H9 (cell line): ENCODE measurements around the gene COX10. TPM values are rescaled to one million over a fixed set of nuclear protein-coding genes. Genes with fewer than 3 reads are reported as not detected.

ENCODE experiments used
- DNase-seq: peaks from one replicate; pipeline ENCODE4 v3.0.0-alpha.2; 2017
- H2AFZ ChIP-seq: one replicate; pipeline ENCODE4 v1.6.1; 2013; ENCODE audit warnings: mild to moderate bottlenecking, low read length, control low read depth, moderate library complexity
- H2AK5ac ChIP-seq: 2 replicates; pipeline ENCODE4 v1.6.1; 2013; ENCODE audit warnings: low read length, control low read depth, mixed read lengths; ENCODE audit not compliant: insufficient read length
- H2BK120ac ChIP-seq: one replicate; pipeline ENCODE4 v1.6.1; 2013; ENCODE audit warnings: low read depth, mild to moderate bottlenecking, low read length, control low read depth, inconsistent platforms; ENCODE audit not compliant: poor library complexity, severe bottlenecking
- H2BK12ac ChIP-seq: 2 replicates; pipeline ENCODE4 v1.6.1; 2013; ENCODE audit warnings: low read length, control low read depth, mixed read lengths, low read depth; ENCODE audit not compliant: insufficient read length
- H2BK15ac ChIP-seq: 2 replicates; pipeline ENCODE4 v1.6.1; 2013; ENCODE audit warnings: low read depth, low read length, control low read depth
- H2BK20ac ChIP-seq: one replicate; pipeline ENCODE4 v1.6.1; 2013; ENCODE audit warnings: low read depth, mild to moderate bottlenecking, low read length, control low read depth, inconsistent platforms; ENCODE audit not compliant: poor library complexity, severe bottlenecking
- H2BK5ac ChIP-seq: 2 replicates; pipeline ENCODE4 v1.6.1; 2013; ENCODE audit warnings: low read length, control low read depth, mixed read lengths; ENCODE audit not compliant: insufficient read length
- H3K14ac ChIP-seq: 2 replicates; pipeline ENCODE4 v1.6.1; 2013; ENCODE audit warnings: low read length, control low read depth; ENCODE audit not compliant: insufficient read depth
- H3K18ac ChIP-seq: 2 replicates; pipeline ENCODE4 v1.6.1; 2013; ENCODE audit warnings: low read depth, mild to moderate bottlenecking, mixed read lengths, low read length, control low read depth; ENCODE audit not compliant: insufficient read length
- H3K23ac ChIP-seq: 2 replicates; pipeline ENCODE4 v1.6.1; 2013; ENCODE audit warnings: low read length, control low read depth, mixed read lengths, low read depth; ENCODE audit not compliant: insufficient read length
- H3K23me2 ChIP-seq: 2 replicates; pipeline ENCODE4 v1.6.1; 2013; ENCODE audit warnings: low read depth, mild to moderate bottlenecking, mixed read lengths, low read length, control low read depth; ENCODE audit not compliant: insufficient read length, poor library complexity, severe bottlenecking
- H3K27ac ChIP-seq: 2 replicates; pipeline ENCODE4 v1.5.1; 2013; ENCODE audit warnings: low read length, control low read depth, mixed read lengths, low read depth; ENCODE audit not compliant: insufficient read length
- H3K27me3 ChIP-seq: 2 replicates; pipeline ENCODE4 v1.6.1; 2013; ENCODE audit warnings: low read length, control low read depth, inconsistent platforms; ENCODE audit not compliant: insufficient read depth
- H3K4ac ChIP-seq: 2 replicates; pipeline ENCODE4 v1.6.1; 2013; ENCODE audit warnings: low read depth, mild to moderate bottlenecking, control low read depth, inconsistent platforms, low read length, moderate library complexity
- H3K4me1 ChIP-seq: 2 replicates; pipeline ENCODE4 v1.6.1; 2013; ENCODE audit warnings: low read length, control low read depth, inconsistent platforms; ENCODE audit not compliant: insufficient read depth
- H3K4me2 ChIP-seq: 2 replicates; pipeline ENCODE4 v1.6.1; 2013; ENCODE audit warnings: low read length, control low read depth, mixed read lengths; ENCODE audit not compliant: insufficient read length, insufficient read depth
- H3K56ac ChIP-seq: 2 replicates; pipeline ENCODE4 v1.6.1; 2013; ENCODE audit warnings: low read depth, mild to moderate bottlenecking, mixed read lengths, low read length, control low read depth; ENCODE audit not compliant: insufficient read length
- H3K79me1 ChIP-seq: 2 replicates; pipeline ENCODE4 v1.6.1; 2013; ENCODE audit warnings: low read depth, mild to moderate bottlenecking, moderate library complexity, low read length, control low read depth, inconsistent platforms; ENCODE audit not compliant: insufficient read depth, poor library complexity, severe bottlenecking
- H3K79me2 ChIP-seq: 2 replicates; pipeline ENCODE4 v1.6.1; 2013; ENCODE audit warnings: low read length, control low read depth, inconsistent platforms; ENCODE audit not compliant: insufficient read depth
- H3K9ac ChIP-seq: 2 replicates; pipeline ENCODE4 v1.6.1; 2013; ENCODE audit warnings: low read length, control low read depth, mixed read lengths; ENCODE audit not compliant: insufficient read length; ENCODE audit errors: extremely low read depth
- H3K9me3 ChIP-seq: one replicate; pipeline ENCODE4 v1.6.1; 2013; ENCODE audit warnings: low read depth, low read length, inconsistent platforms; ENCODE audit not compliant: control insufficient read depth
- H3T11ph ChIP-seq: one replicate; pipeline ENCODE4 v1.6.1; 2013; ENCODE audit warnings: mild to moderate bottlenecking, low read length, control low read depth, inconsistent platforms
- H4K20me1 ChIP-seq: one replicate; pipeline ENCODE4 v1.6.1; 2013; ENCODE audit not compliant: control insufficient read depth, insufficient read length, insufficient read depth
- H4K5ac ChIP-seq: 2 replicates; pipeline ENCODE4 v1.6.1; 2013; ENCODE audit warnings: low read depth, mild to moderate bottlenecking, mixed read lengths, low read length, control low read depth; ENCODE audit not compliant: insufficient read length
- H4K8ac ChIP-seq: replicated peaks from 2 replicates; pipeline ENCODE4 v1.6.1; 2013; ENCODE audit warnings: low read length, control low read depth, mixed read lengths, low read depth; ENCODE audit not compliant: insufficient read length
- H4K91ac ChIP-seq: 2 replicates; pipeline ENCODE4 v1.6.1; 2013; ENCODE audit warnings: low read depth, mild to moderate bottlenecking, moderate library complexity, mixed read lengths, low read length, control low read depth; ENCODE audit not compliant: insufficient read length
- H3K27ac Mint-ChIP-seq, 3 experiments: 2 replicates in 2 of 3; 3 replicates in 1 of 3; pipeline ENCODE4 v1.8.0; 2020 to 2021; ENCODE audit warnings: mixed read lengths in 3 of 3, mild to moderate bottlenecking in 1 of 3, moderate library complexity in 1 of 3
- H3K27me3 Mint-ChIP-seq: 2 replicates; pipeline ENCODE4 v1.8.0; 2021; ENCODE audit warnings: low read depth, mild to moderate bottlenecking, moderate library complexity, mixed read lengths
- H3K36me3 Mint-ChIP-seq, 3 experiments: 2 replicates in 2 of 3; 3 replicates in 1 of 3; pipeline ENCODE4 v1.8.0; 2020 to 2021; ENCODE audit warnings: low read depth in 3 of 3, mixed read lengths in 3 of 3; ENCODE audit not compliant: insufficient read depth in 1 of 3
- H3K4me1 Mint-ChIP-seq, 2 experiments: 2 replicates each; pipeline ENCODE4 v1.8.0; 2020; ENCODE audit warnings: mixed read lengths in 2 of 2
- H3K4me3 Mint-ChIP-seq, 2 experiments: 2 replicates in 1 of 2; 3 replicates in 1 of 2; pipeline ENCODE4 v1.8.0; 2020 to 2021; ENCODE audit warnings: mild to moderate bottlenecking in 2 of 2, mixed read lengths in 2 of 2, moderate library complexity in 1 of 2
- H3K9me3 Mint-ChIP-seq, 2 experiments: 2 replicates in 1 of 2; 3 replicates in 1 of 2; pipeline ENCODE4 v1.8.0; 2020; ENCODE audit warnings: mild to moderate bottlenecking in 2 of 2, mixed read lengths in 2 of 2, moderate library complexity in 1 of 2
- WGBS: extraction: QIAGEN DNeasy Blood & Tissue Kit; methylation state at CpG from one replicate; pipeline ENCODE4 v1.1.7; 2013; ENCODE audit warnings: missing lambda C conversion rate, low lambda C conversion rate, mixed read lengths; ENCODE audit not compliant: insufficient read length; ENCODE audit errors: extremely low coverage; 5-methylcytosine and 5-hydroxymethylcytosine counted together
- total RNA-seq: library from RNA; stranded (reverse); gene quantifications from 2 replicates; pipeline ENCODE4 v1.2.1, GENCODE V29; 2021
- TF ChIP-seq, protein P1 (sequence below): fragments of 200-600 bp; sonication (generic); conservative IDR thresholded peaks from 3 replicates; pipeline ENCODE4 v1.8.0; 2021; ENCODE audit warnings: antibody characterized with exemption, mild to moderate bottlenecking

COX10 gene
- total RNA-seq, 1 experiment from 2014 or later: 20.6 TPM

- no peak overlapping the region for H4K91ac ChIP-seq
- H3K27ac Mint-ChIP-seq: no peak overlapping the region
- peaks cover 27 to 36% (median 34%) of the 10 kb centered on the region in 3 experiments for H3K36me3 Mint-ChIP-seq
- H3K27ac ChIP-seq: no peak overlapping the region
- TF ChIP-seq, protein P1, sequence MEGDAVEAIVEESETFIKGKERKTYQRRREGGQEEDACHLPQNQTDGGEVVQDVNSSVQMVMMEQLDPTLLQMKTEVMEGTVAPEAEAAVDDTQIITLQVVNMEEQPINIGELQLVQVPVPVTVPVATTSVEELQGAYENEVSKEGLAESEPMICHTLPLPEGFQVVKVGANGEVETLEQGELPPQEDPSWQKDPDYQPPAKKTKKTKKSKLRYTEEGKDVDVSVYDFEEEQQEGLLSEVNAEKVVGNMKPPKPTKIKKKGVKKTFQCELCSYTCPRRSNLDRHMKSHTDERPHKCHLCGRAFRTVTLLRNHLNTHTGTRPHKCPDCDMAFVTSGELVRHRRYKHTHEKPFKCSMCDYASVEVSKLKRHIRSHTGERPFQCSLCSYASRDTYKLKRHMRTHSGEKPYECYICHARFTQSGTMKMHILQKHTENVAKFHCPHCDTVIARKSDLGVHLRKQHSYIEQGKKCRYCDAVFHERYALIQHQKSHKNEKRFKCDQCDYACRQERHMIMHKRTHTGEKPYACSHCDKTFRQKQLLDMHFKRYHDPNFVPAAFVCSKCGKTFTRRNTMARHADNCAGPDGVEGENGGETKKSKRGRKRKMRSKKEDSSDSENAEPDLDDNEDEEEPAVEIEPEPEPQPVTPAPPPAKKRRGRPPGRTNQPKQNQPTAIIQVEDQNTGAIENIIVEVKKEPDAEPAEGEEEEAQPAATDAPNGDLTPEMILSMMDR: no peak
- H3K27me3 Mint-ChIP-seq: no peaks in the 10 kb centered on the region
- H4K8ac ChIP-seq: no peak overlapping the region
- no peak for DNase-seq
- H3K79me1 ChIP-seq: no peaks in the 10 kb centered on the region
- H4K5ac ChIP-seq: no peak overlapping the region
- no peak overlapping the region for H3T11ph ChIP-seq
- H3K4me1 Mint-ChIP-seq: 0 out of 4 replicates have a peak, but pooled peaks cover 0 to 2% of the 10 kb centered on the region in 2 experiments
- no peak overlapping the region for H2BK120ac ChIP-seq
- no peak overlapping the region for H2BK15ac ChIP-seq
- H2BK12ac ChIP-seq: no peak overlapping the region
- no peak overlapping the region for H3K4ac ChIP-seq
- H3K4me1 ChIP-seq: no peaks in the 10 kb centered on the region
- no peak overlapping the region for H3K9ac ChIP-seq
- no CpG with 5 or more reads among the region's 3 CpGs for WGBS
- peaks cover 6% of the 10 kb centered on the region for H3K9me3 ChIP-seq
- no peaks in the 10 kb centered on the region for H3K79me2 ChIP-seq
- H3K4me2 ChIP-seq: no peak overlapping the region
- no peak overlapping the region for H3K18ac ChIP-seq
- no peak overlapping the region for H2BK5ac ChIP-seq
- no peak overlapping the region for H2AFZ ChIP-seq
- H3K23me2 ChIP-seq: no peaks in the 10 kb centered on the region
- no peaks in the 10 kb centered on the region for H4K20me1 ChIP-seq
- no peak overlapping the region for H3K14ac ChIP-seq
- H3K9me3 Mint-ChIP-seq: peaks cover 20 to 22% of the 10 kb centered on the region in 2 experiments
- no peak overlapping the region for H2BK20ac ChIP-seq
- no peak overlapping the region for H3K23ac ChIP-seq
- H3K27me3 ChIP-seq: no peaks in the 10 kb centered on the region
- no peak overlapping the region for H3K56ac ChIP-seq
- H2AK5ac ChIP-seq: no peak overlapping the region
- H3K4me3 Mint-ChIP-seq: no peak overlapping the region
These were observed 139.9 kb downstream of the COX10 start for GRCh38 chr17:14209215-14209614.
